Neural progenitor cell (in vitro differentiated cells): ENCODE results near the gene API5. TPM values are rescaled to one million over a fixed set of nuclear protein-coding genes. Genes with fewer than 3 reads are reported as not detected.

ENCODE experiments used
- DNase-seq: peaks from one replicate; pipeline ENCODE4 v3.0.0-alpha.2; 2016; ENCODE audit warnings: low spot score
- H2AFZ ChIP-seq: fragments of 200-600 bp; sonication (generic); replicated peaks from 2 replicates; pipeline ENCODE4 v1.6.1; 2016; ENCODE audit warnings: antibody characterized with exemption
- H3F3A ChIP-seq: fragments of 200-600 bp; sonication (generic); 2 replicates; pipeline ENCODE4 v1.6.1; 2016; ENCODE audit warnings: antibody characterized with exemption, low read depth
- H3K27ac ChIP-seq: fragments of 200-600 bp; sonication (generic); 2 replicates; pipeline ENCODE4 v1.5.1; 2016; ENCODE audit warnings: mild to moderate bottlenecking
- H3K27me3 ChIP-seq: fragments of 200-600 bp; sonication (generic); 2 replicates; pipeline ENCODE4 v1.6.1; 2016; ENCODE audit warnings: mild to moderate bottlenecking, moderate library complexity
- H3K36me3 ChIP-seq: fragments of 200-600 bp; sonication (generic); 2 replicates; pipeline ENCODE4 v1.5.1; 2016
- H3K4me1 ChIP-seq: fragments of 200-600 bp; sonication (generic); 2 replicates; pipeline ENCODE4 v1.6.1; 2016; ENCODE audit warnings: mixed run types
- H3K4me2 ChIP-seq: fragments of 200-600 bp; sonication (generic); 2 replicates; pipeline ENCODE4 v1.6.1; 2016
- H3K4me3 ChIP-seq: fragments of 200-600 bp; sonication (generic); 2 replicates; pipeline ENCODE4 v1.5.1; 2016
- H3K79me2 ChIP-seq: fragments of 200-600 bp; sonication (generic); 2 replicates; pipeline ENCODE4 v1.6.1; 2016; ENCODE audit warnings: low read depth
- H3K9ac ChIP-seq: fragments of 200-600 bp; sonication (generic); 2 replicates; pipeline ENCODE4 v1.6.1; 2016
- H3K9me3 ChIP-seq: fragments of 200-600 bp; sonication (generic); 2 replicates; pipeline ENCODE4 v1.5.1; 2016; ENCODE audit warnings: low read depth
- H4K20me1 ChIP-seq: fragments of 200-600 bp; sonication (generic); 2 replicates; pipeline ENCODE4 v1.6.1; 2016; ENCODE audit warnings: low read depth
- H3K27ac Mint-ChIP-seq: 3 replicates; pipeline ENCODE4 v1.8.0; 2021; ENCODE audit warnings: mixed read lengths
- H3K27me3 Mint-ChIP-seq: 2 replicates; pipeline ENCODE4 v1.8.0; 2022; ENCODE audit warnings: low read depth, mild to moderate bottlenecking, inconsistent platforms, moderate library complexity, mixed read lengths; ENCODE audit not compliant: insufficient read depth
- H3K36me3 Mint-ChIP-seq: 3 replicates; pipeline ENCODE4 v1.8.0; 2021; ENCODE audit warnings: mixed read lengths
- H3K4me1 Mint-ChIP-seq: 3 replicates; pipeline ENCODE4 v1.8.0; 2021; ENCODE audit warnings: mixed read lengths
- H3K4me3 Mint-ChIP-seq: 3 replicates; pipeline ENCODE4 v1.8.0; 2021; ENCODE audit warnings: mild to moderate bottlenecking, moderate library complexity, mixed read lengths
- H3K9me3 Mint-ChIP-seq: 3 replicates; pipeline ENCODE4 v1.8.0; 2020; ENCODE audit warnings: mixed read lengths
- EZH2 ChIP-seq: fragments of 200-600 bp; sonication (generic); IDR thresholded peaks from 2 replicates; pipeline ENCODE4 v1.6.1; 2017; ENCODE audit warnings: antibody characterized with exemption, mild to moderate bottlenecking, moderate library complexity
- EZH2phosphoT487 ChIP-seq: fragments of 200-600 bp; sonication (generic); IDR thresholded peaks from 2 replicates; pipeline ENCODE4 v1.6.1; 2017; ENCODE audit warnings: antibody characterized with exemption
- total RNA-seq: library from RNA; depleted of rRNA; stranded (reverse); fragments of >200 nt; gene quantifications from 2 replicates; pipeline ENCODE4 v1.2.3, GENCODE V29; 2015; ENCODE audit warnings: low replicate concordance
- TF ChIP-seq, protein P1 (sequence below): fragments of 200-600 bp; sonication (generic); IDR thresholded peaks from 2 replicates; pipeline ENCODE4 v1.5.1; 2017; ENCODE audit warnings: antibody characterized with exemption, mild to moderate bottlenecking

API5 gene
- total RNA-seq, 1 donor from 2014 or later, result 239 TPM

DNA sequence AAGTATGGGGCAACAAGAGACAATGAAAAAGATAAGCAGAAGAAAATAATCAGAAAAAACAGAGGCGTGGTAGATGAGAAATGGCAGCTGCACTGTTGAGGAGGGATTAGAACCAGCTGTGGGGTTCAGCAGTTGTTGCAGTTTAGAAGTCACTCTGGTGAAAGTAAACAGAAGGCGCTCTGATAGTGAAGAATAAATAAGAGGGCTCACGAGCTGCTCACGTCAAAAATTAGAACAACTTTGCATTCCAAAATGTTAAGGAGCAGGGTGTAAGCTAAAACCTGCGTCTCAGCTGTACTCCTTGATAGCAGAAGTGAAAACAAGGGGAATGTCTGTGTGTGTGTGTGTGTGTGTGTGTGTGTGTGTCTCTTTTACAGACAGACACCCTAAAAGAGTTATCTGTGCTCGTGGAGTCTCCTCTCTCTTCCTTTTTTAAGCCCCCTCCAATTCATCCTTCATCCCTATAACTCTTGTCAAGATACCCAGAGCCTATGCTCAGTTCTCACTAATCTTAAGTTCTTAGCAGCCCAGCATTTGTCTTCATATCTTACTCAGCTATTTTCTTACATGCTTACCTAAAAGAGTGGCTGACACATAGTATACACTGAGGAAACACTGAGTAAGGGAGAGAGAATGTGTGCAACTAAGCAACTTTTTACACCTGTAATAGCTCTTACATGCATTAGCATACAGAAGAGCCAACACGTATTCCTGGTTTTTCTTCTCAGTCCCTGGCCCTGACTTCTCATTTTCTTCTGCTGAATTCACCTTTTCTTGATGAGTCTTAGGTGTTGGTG, 55.8 kb downstream of the API5 start:
- H3K4me2 ChIP-seq, result no peak overlapping the region
- H3K36me3 ChIP-seq, result peaks cover 5% of the 10 kb centered on the region

GRCh38 chr11:43376065-43376464, 64.3 kb downstream of the API5 start:
- Mint-ChIP-seq H3K9me3 (no peaks in the 10 kb centered on the region), H3K27me3 (no peaks in the 10 kb centered on the region), H3K4me1 (peaks cover 5% of the 10 kb centered on the region), H3K27ac (no peak overlapping the region), H3K4me3 (no peak overlapping the region), H3K36me3 (peaks cover 7% of the 10 kb centered on the region)
- Histone ChIP-seq H3F3A (peaks cover 3% of the 10 kb centered on the region), H3K27ac (no peak overlapping the region), H3K36me3 (peaks cover 9% of the 10 kb centered on the region), H3K9ac (no peak overlapping the region), H3K9me3 (no peaks in the 10 kb centered on the region), H3K79me2 (peaks cover 88% of the 10 kb centered on the region), H3K27me3 (no peaks in the 10 kb centered on the region), H4K20me1 (peaks cover 54% of the 10 kb centered on the region), H3K4me3 (no peak overlapping the region), H2AFZ (no peak overlapping the region), H3K4me1 (no peaks in the 10 kb centered on the region), H3K4me2 (no peak overlapping the region)
- DNase-seq, result no peak
- TF ChIP-seq EZH2, result no peak
- no peak for TF ChIP-seq EZH2phosphoT487
- TF ChIP-seq, protein P1, sequence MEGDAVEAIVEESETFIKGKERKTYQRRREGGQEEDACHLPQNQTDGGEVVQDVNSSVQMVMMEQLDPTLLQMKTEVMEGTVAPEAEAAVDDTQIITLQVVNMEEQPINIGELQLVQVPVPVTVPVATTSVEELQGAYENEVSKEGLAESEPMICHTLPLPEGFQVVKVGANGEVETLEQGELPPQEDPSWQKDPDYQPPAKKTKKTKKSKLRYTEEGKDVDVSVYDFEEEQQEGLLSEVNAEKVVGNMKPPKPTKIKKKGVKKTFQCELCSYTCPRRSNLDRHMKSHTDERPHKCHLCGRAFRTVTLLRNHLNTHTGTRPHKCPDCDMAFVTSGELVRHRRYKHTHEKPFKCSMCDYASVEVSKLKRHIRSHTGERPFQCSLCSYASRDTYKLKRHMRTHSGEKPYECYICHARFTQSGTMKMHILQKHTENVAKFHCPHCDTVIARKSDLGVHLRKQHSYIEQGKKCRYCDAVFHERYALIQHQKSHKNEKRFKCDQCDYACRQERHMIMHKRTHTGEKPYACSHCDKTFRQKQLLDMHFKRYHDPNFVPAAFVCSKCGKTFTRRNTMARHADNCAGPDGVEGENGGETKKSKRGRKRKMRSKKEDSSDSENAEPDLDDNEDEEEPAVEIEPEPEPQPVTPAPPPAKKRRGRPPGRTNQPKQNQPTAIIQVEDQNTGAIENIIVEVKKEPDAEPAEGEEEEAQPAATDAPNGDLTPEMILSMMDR, result no peak

More for the DNA sequence above, 55.8 kb downstream of the API5 start:
- peaks cover 86% of the 10 kb centered on the region for H4K20me1 ChIP-seq
- no peaks in the 10 kb centered on the region for H3K9me3 ChIP-seq
- no peaks in the 10 kb centered on the region for H3K4me1 Mint-ChIP-seq
- H3K27ac ChIP-seq, result no peak overlapping the region
- no peak overlapping the region for H2AFZ ChIP-seq
- H3K9me3 Mint-ChIP-seq, result no peaks in the 10 kb centered on the region
- no peaks in the 10 kb centered on the region for H3K4me1 ChIP-seq
- peaks cover 99% of the 10 kb centered on the region for H3K79me2 ChIP-seq
- H3K36me3 Mint-ChIP-seq, result peaks cover 19% of the 10 kb centered on the region
- H3K4me3 Mint-ChIP-seq, result no peak overlapping the region
- DNase-seq, result no peak
- H3K27ac Mint-ChIP-seq, result no peak overlapping the region
- H3K9ac ChIP-seq, result no peak overlapping the region
- H3K27me3 Mint-ChIP-seq, result no peaks in the 10 kb centered on the region
- H3F3A ChIP-seq, result no peaks in the 10 kb centered on the region
- no peaks in the 10 kb centered on the region for H3K27me3 ChIP-seq
- TF ChIP-seq EZH2phosphoT487 (no peak), EZH2 (no peak)
- TF ChIP-seq, protein P1, result no peak
- no peak overlapping the region for H3K4me3 ChIP-seq

DNA sequence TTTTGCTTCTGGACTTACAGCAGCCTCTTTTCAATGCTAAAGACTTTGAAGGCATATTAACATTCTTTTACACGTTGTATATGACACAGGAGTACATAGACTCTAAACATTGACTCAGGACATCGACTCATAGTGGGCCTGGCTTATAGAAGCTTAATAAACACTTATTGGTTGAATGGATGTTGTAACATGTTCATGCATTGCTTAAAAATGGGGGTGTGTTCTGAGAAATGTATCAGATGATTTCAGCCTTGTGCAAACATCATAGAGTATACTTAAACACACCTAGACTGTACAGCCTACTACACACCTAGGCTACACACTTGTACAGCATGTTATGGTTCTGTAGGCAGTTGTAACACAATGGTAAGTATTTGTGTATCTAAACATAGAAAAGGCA, 64.8 kb downstream of the API5 start:
- Mint-ChIP-seq H3K4me1 (peaks cover 5% of the 10 kb centered on the region), H3K36me3 (peaks cover 8% of the 10 kb centered on the region), H3K27ac (no peak overlapping the region), H3K27me3 (no peaks in the 10 kb centered on the region), H3K9me3 (no peaks in the 10 kb centered on the region), H3K4me3 (no peak overlapping the region)
- peaks cover 3% of the 10 kb centered on the region for H3F3A ChIP-seq
- no peaks in the 10 kb centered on the region for H3K9me3 ChIP-seq
- H3K4me2 ChIP-seq, result no peak overlapping the region
- no peaks in the 10 kb centered on the region for H3K4me1 ChIP-seq
- H4K20me1 ChIP-seq, result peaks cover 49% of the 10 kb centered on the region
- no peaks in the 10 kb centered on the region for H3K27me3 ChIP-seq
- DNase-seq, result no peak
- H3K36me3 ChIP-seq, result peaks cover 9% of the 10 kb centered on the region
- H3K27ac ChIP-seq, result no peak overlapping the region
- no peak overlapping the region for H3K4me3 ChIP-seq
- H3K9ac ChIP-seq, result no peak overlapping the region
- TF ChIP-seq, protein P1, result no peak
- TF ChIP-seq EZH2, result no peak
- TF ChIP-seq EZH2phosphoT487, result no peak
- H3K79me2 ChIP-seq, result peaks cover 83% of the 10 kb centered on the region
- H2AFZ ChIP-seq, result no peak overlapping the region
